Right forelimb (tissue), 1 donor: ENCODE measurements around the gene HDAC7.
A peak's percentile ranks its signal among the peaks of the same experiment; 100 is the strongest.
"Not testable (repeated sequence)": the region's sequence is repeated elsewhere in the genome, so short reads cannot be mapped to it uniquely, and the experiment has no call there.

Source experiments
- DNase-seq: peaks from one replicate; pipeline ENCODE4 v3.0.0-alpha.2; 2018

Gene HDAC7

GRCh38 chr12:47828008-47828975, 8.6 kb upstream of the HDAC7 start:
- peak; percentile 81 for DNase-seq

GRCh38 chr12:47825173-47825639, 5.5 kb upstream of the HDAC7 start:
- no peak for DNase-seq

- no peak for DNase-seq
Measured at GRCh38 chr12:47824635-47825034, 4.9 kb upstream of the HDAC7 start.

GRCh38 chr12:47824198-47824597, 4.5 kb upstream of the HDAC7 start:
- DNase-seq = no peak

GRCh38 chr12:47823422-47824086, 3.9 kb upstream of the HDAC7 start:
- DNase-seq = no peak

- DNase-seq = no peak
Measured at GRCh38 chr12:47822863-47823262, 3.2 kb upstream of the HDAC7 start.

GRCh38 chr12:47822401-47822800, 2.7 kb upstream of the HDAC7 start:
- DNase-seq = no peak

- no peak for DNase-seq
Measured at GRCh38 chr12:47821346-47821706, 1.6 kb upstream of the HDAC7 start.

- DNase-seq = no peak
Measured at GRCh38 chr12:47820631-47821345, 1.1 kb upstream of the HDAC7 start.

GRCh38 chr12:47819138-47819895, 386 bp downstream of the HDAC7 start:
- DNase-seq = peak; percentile 72

GRCh38 chr12:47818467-47819137, 1.1 kb downstream of the HDAC7 start:
- DNase-seq = no peak

GRCh38 chr12:47818007-47818376, 1.7 kb downstream of the HDAC7 start:
- DNase-seq = no peak

- no peak for DNase-seq
Measured at GRCh38 chr12:47817272-47818006, 2.3 kb downstream of the HDAC7 start.

- no peak for DNase-seq
Measured at GRCh38 chr12:47816403-47817271, 3.1 kb downstream of the HDAC7 start.

GRCh38 chr12:47815447-47815846, 4.3 kb downstream of the HDAC7 start:
- not testable (repeated sequence) for DNase-seq

- DNase-seq = no peak
Measured at GRCh38 chr12:47814539-47815170, 5.0 kb downstream of the HDAC7 start.

- DNase-seq = no peak
Measured at GRCh38 chr12:47813511-47814196, 6.0 kb downstream of the HDAC7 start.

GRCh38 chr12:47812797-47813510, 6.7 kb downstream of the HDAC7 start:
- DNase-seq = peak; percentile 84
